Caco-2 (cell line): ENCODE results near the gene ACOT12. TPM values are rescaled to one million over a fixed set of nuclear protein-coding genes. Genes with fewer than 3 reads are reported as not detected.
A peak's percentile ranks its signal among the peaks of the same experiment; 100 is the strongest.

Source experiments
- BruUV-seq: library from RNA; stranded (reverse); fragments of 400-500 nt; replicated peaks from 2 replicates; lab custom pipeline; 2021; lab: Mats Ljungman, UMichigan
- CTCF ChIA-PET: fragments of 300-600 bp; sonication (Branson Sonifier 250); formaldehyde crosslinking; loops from one replicate; lab custom pipeline; 2022; ENCODE audit warnings: antibody characterized with exemption; lab: Charles Lee
- POLR2A ChIA-PET: fragments of 300-600 bp; sonication (Branson Sonifier 250); formaldehyde crosslinking; loops from one replicate; lab custom pipeline; 2022; ENCODE audit warnings: antibody characterized with exemption; lab: Charles Lee
- DNase-seq, 2 experiments: peaks; one replicate each; pipeline versions ENCODE4 v3.0.0 to v3.0.0-alpha.2; 2020 to 2022
- H3K27me3 ChIP-seq: replicated peaks from 2 replicates; pipeline ENCODE4 v1.6.0; 2011; ENCODE audit warnings: low read length; ENCODE audit not compliant: control insufficient read depth, insufficient read depth
- H3K36me3 ChIP-seq: 2 replicates; pipeline ENCODE4 v1.5.1; 2011; ENCODE audit warnings: low read length; ENCODE audit not compliant: control insufficient read depth, insufficient read depth
- H3K4me1 ChIP-seq: fragments of 250-450 bp; sonication (Bioruptor Pico); 2 replicates; pipeline ENCODE4 v1.5.1; 2020; ENCODE audit warnings: mild to moderate bottlenecking
- H3K4me3 ChIP-seq: 2 replicates; pipeline ENCODE4 v1.5.1; 2011; ENCODE audit warnings: low read depth, mild to moderate bottlenecking, control low read depth, low read length
- H3K9me3 ChIP-seq: fragments of 250-450 bp; sonication (Bioruptor Pico); 2 replicates; pipeline ENCODE4 v1.5.1; 2020; ENCODE audit warnings: mild to moderate bottlenecking, moderate library complexity
- H3K27ac Mint-ChIP-seq: one replicate; pipeline ENCODE4 v1.8.0; 2022; ENCODE audit warnings: mixed read lengths; ENCODE audit not compliant: unreplicated experiment
- H3K27me3 Mint-ChIP-seq: one replicate; pipeline ENCODE4 v1.8.0; 2022; ENCODE audit warnings: mixed read lengths; ENCODE audit not compliant: insufficient read depth, unreplicated experiment
- H3K36me3 Mint-ChIP-seq: one replicate; pipeline ENCODE4 v1.8.0; 2022; ENCODE audit warnings: mild to moderate bottlenecking, mixed read lengths; ENCODE audit not compliant: insufficient read depth, unreplicated experiment
- H3K4me1 Mint-ChIP-seq: one replicate; pipeline ENCODE4 v1.8.0; 2022; ENCODE audit warnings: low read depth, mixed read lengths; ENCODE audit not compliant: unreplicated experiment
- H3K4me3 Mint-ChIP-seq: one replicate; pipeline ENCODE4 v1.8.0; 2022; ENCODE audit warnings: mild to moderate bottlenecking, moderate library complexity, mixed read lengths; ENCODE audit not compliant: unreplicated experiment
- H3K9me3 Mint-ChIP-seq: one replicate; pipeline ENCODE4 v1.8.0; 2022; ENCODE audit warnings: mixed read lengths; ENCODE audit not compliant: unreplicated experiment
- CTCF ChIP-seq, 2 experiments: fragments of 200-600 bp in 1 of 2; IDR thresholded peaks; 1 replicate in 1 of 2; 2 replicates in 1 of 2; pipeline versions ENCODE4 v1.5.1 to v1.8.0; 2011 to 2022; ENCODE audit warnings: antibody characterized with exemption in 1 of 2, control low read depth in 1 of 2, inconsistent platforms in 1 of 2, low read depth in 1 of 2, low read length in 1 of 2, mild to moderate bottlenecking in 1 of 2, moderate library complexity in 1 of 2; ENCODE audit not compliant: insufficient read depth in 1 of 2, severe bottlenecking in 1 of 2, unreplicated experiment in 1 of 2
- intact Hi-C: fragments of 100-400 bp; cut with micrococcal nuclease; formaldehyde crosslinking; loops from one replicate; pipeline ENCODE4 v1.10.0; 2022; ENCODE audit not compliant: unreplicated experiment
- total RNA-seq: library from RNA; stranded (reverse); gene quantifications from 2 replicates; pipeline ENCODE4 v1.2.3, GENCODE V29; 2022

The ACOT12 gene
- total RNA-seq, 1 experiment from 2014 or later = 1.4 TPM

DNA sequence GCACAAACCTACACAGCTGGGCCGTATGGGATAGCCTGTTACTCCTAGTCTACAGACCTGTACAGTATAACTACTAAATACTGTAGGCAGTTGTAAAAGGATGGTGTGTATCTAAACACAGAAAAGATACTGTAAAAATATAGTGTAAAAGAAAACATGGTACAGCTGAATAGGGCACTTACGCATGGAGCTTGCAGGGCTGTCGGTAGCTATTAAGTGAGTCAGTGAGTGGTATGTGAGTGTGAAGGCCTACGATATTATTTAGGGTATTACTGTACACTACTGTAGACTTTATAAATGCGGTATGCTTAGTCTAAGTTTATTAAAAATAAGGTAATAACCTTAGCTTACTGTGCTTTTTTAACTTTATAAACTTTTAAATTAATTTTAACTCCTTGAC is 91.3 kb downstream of the ACOT12 start:
- H3K27me3 Mint-ChIP-seq = no peaks in the 10 kb centered on the region

DNA sequence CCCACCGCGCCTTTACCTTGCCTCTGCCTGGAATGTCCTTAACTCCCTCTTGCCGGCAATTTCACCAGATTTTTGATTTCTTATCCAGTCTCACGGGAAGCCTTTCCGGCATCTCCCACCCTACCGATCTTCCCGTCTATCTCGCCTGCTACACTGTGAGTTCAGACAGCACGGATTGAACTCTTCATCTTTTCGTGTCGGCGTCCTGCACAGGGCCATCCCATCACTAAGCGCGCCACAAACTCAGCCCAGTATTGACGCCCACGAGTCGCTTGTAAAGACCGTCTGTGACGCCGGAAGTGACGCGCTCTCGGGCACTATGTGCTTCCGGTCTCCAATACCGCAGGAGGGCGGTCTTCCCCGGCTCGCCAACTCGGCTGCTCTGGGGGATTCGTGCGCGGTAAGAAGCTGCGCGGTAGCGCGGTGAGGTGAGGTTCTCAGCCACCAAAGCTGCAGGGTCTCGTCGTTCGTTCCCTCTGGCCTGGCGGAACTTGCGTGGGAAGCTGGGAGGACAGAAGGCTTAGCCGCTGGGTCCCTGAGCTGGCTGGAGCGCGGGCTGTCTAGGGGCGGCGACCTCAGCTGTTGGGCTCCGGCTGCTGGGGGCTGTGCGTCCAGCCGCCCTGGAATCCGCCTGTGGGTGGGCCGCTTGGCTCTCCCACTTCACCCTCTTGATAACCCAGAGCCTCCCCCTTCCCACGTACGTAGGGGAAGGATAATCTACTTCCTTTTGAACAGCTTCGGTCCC is 92.5 kb downstream of the ACOT12 start, which contains the start of gene ZCCHC9:
TSS of gene ZCCHC9 (plus strand) at position 317 of the 745 bp plus-strand sequence. CDS start 3,171 bp downstream, outside the sequence.
- intact Hi-C loops = loop anchor here (1.0 kb wide), 1 partner anchor 70 kb away; no protein-coding TSS in a partner anchor
- Mint-ChIP-seq H3K36me3 (peaks cover 29% of the 10 kb centered on the region), H3K27me3 (no peaks in the 10 kb centered on the region), H3K27ac (peak within 1 kb of the TSS; percentile 93), H3K4me1 (peaks cover 14% of the 10 kb centered on the region), H3K4me3 (peak within 1 kb of the TSS; percentile 91), H3K9me3 (no peaks in the 10 kb centered on the region)
- no peaks in the 10 kb centered on the region for H3K27me3 ChIP-seq
- peak in 1 of 2 experiments; percentile 46 for TF ChIP-seq CTCF (IDR thresholded peaks at IDR 0.05; ENCODE audit: insufficient read depth in 1 of 2, low read depth in 1 of 2, low read length in 1 of 2, severe bottlenecking in 1 of 2, unreplicated experiment in 1 of 2)
- H3K9me3 ChIP-seq = no peaks in the 10 kb centered on the region
- ChIA-PET POLR2A (interaction anchor here (0.6 kb wide), 1 partner anchor 448 kb away, joined by 5 read pairs; no protein-coding TSS in a partner anchor), CTCF (interaction anchor here (0.7 to 1.5 kb wide), 5 partner anchors 9 to 864 kb away, joined by 3 read pairs; no protein-coding TSS in a partner anchor)
- H3K4me1 ChIP-seq = peaks cover 18% of the 10 kb centered on the region
- BruUV-seq = TSS peak; percentile 53
- H3K36me3 ChIP-seq = peaks cover 3% of the 10 kb centered on the region
- peak within 1 kb of the TSS; percentile 86 for H3K4me3 ChIP-seq
- DNase-seq = peak; percentile 92 to 94

More for the DNA sequence above, 91.3 kb downstream of the ACOT12 start:
- Histone ChIP-seq H3K36me3 (peaks cover 3% of the 10 kb centered on the region), H3K4me3 (peak overlapping the region; percentile 86), H3K4me1 (peaks cover 18% of the 10 kb centered on the region), H3K9me3 (no peaks in the 10 kb centered on the region), H3K27me3 (no peaks in the 10 kb centered on the region)
- TF ChIP-seq CTCF (IDR thresholded peaks at IDR 0.05; ENCODE audit: insufficient read depth in 1 of 2, low read depth in 1 of 2, low read length in 1 of 2, severe bottlenecking in 1 of 2, unreplicated experiment in 1 of 2) = no peak
- Mint-ChIP-seq H3K9me3 (no peaks in the 10 kb centered on the region), H3K36me3 (peaks cover 24% of the 10 kb centered on the region), H3K27ac (peak overlapping the region; percentile 93), H3K4me3 (peak overlapping the region; percentile 91), H3K4me1 (peaks cover 8% of the 10 kb centered on the region)
- CTCF ChIA-PET = interaction anchor here (0.6 to 1.5 kb wide), 4 partner anchors 8 to 863 kb away, joined by 3 to 4 read pairs (median 3); no protein-coding TSS in a partner anchor
- intact Hi-C loops = no loop called here
- BruUV-seq = no TSS peak
- no peak for DNase-seq
- POLR2A ChIA-PET = interaction anchor here (0.6 kb wide), 1 partner anchor 97 kb away, joined by 6 read pairs; no protein-coding TSS in a partner anchor

DNA sequence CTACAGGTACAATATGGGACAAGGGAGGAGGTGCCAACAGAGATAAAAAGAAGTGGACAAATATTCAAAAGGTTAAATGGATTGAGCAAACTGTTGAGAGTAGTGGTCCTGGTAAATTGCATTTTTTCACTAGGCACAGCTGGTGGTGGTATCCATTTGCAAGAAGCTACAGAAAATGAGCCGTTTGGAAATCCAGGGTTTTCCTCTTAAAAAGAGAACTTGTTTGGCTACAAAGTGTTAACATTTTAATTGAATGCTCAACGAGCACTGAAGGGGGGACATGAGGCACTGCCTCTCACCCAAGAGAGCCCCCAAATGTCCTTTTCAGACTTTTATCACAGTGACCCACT is 93.0 kb downstream of the ACOT12 start:
- DNase-seq = no peak
- H3K9me3 Mint-ChIP-seq = no peaks in the 10 kb centered on the region
- peak overlapping the region; percentile 86 for H3K4me3 ChIP-seq
- TSS peak; percentile 70 for BruUV-seq
- intact Hi-C loops = loop anchor here (1.0 kb wide), 1 partner anchor 70 kb away; no protein-coding TSS in a partner anchor
- peaks cover 3% of the 10 kb centered on the region for H3K36me3 ChIP-seq
- no peaks in the 10 kb centered on the region for H3K9me3 ChIP-seq
- no peaks in the 10 kb centered on the region for H3K27me3 Mint-ChIP-seq
- peak overlapping the region; percentile 93 for H3K27ac Mint-ChIP-seq
- peaks cover 29% of the 10 kb centered on the region for H3K36me3 Mint-ChIP-seq
- ChIA-PET POLR2A (no interaction called here), CTCF (interaction anchor here (1.4 kb wide), 1 partner anchor 71 kb away, joined by 5 read pairs; no protein-coding TSS in a partner anchor)
- H3K27me3 ChIP-seq = no peaks in the 10 kb centered on the region
- no peak for TF ChIP-seq CTCF (IDR thresholded peaks at IDR 0.05; ENCODE audit: insufficient read depth in 1 of 2, low read depth in 1 of 2, low read length in 1 of 2, severe bottlenecking in 1 of 2, unreplicated experiment in 1 of 2)
- H3K4me3 Mint-ChIP-seq = peak overlapping the region; percentile 91
- peaks cover 14% of the 10 kb centered on the region for H3K4me1 Mint-ChIP-seq
- peaks cover 18% of the 10 kb centered on the region for H3K4me1 ChIP-seq
